ENCODE data around the gene ABHD17A.

DNA sequence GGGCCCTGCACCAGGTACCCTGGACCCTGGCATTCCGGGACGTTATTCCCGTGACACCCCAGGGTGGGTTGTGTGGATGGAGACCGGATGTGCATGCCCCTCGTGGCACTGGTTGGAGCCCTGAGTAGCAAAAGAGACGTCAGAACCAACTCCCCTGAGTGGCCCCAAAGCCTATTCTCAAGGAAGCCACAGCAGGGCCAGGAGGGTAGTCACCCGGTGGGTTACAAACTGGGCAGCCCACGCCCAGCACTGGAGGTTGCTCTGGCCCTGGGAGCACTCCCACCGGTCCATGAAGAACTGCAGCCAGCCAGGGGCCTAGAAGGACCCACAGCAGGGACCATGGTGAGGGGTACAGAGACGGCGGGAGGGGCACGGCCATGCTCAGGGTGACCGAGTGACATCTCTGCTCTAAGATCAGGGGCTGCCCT is 29.5 kb downstream of the ABHD17A start:
- no peak for TF ChIP-seq POLR2AphosphoS5 (IDR thresholded peaks at IDR 0.05)
- no peak for TF ChIP-seq POLR2A (IDR thresholded peaks at IDR 0.05)
